Central memory CD4-positive, alpha-beta T cell (primary cell): Measurements from ENCODE around the gene UFSP2.

ENCODE experiments used
- DNase-seq: peaks from one replicate; pipeline ENCODE4 v3.0.0; 2022

The UFSP2 gene

GRCh38 chr4:185424905-185425646 lies 688 bp downstream of the UFSP2 start:
- no peak for DNase-seq

GRCh38 chr4:185421366-185422124 lies 4.2 kb downstream of the UFSP2 start:
- DNase-seq: no peak

- DNase-seq: no peak
Measured at GRCh38 chr4:185416955-185417354, 8.8 kb downstream of the UFSP2 start.

- DNase-seq: no peak
Measured at GRCh38 chr4:185412412-185412811, 13.4 kb downstream of the UFSP2 start.

- DNase-seq: no peak
Measured at GRCh38 chr4:185411849-185412248, 13.9 kb downstream of the UFSP2 start.

- no peak for DNase-seq
Measured at GRCh38 chr4:185408432-185408831, 17.3 kb downstream of the UFSP2 start.

GRCh38 chr4:185405296-185405999 lies 20.3 kb downstream of the UFSP2 start:
- no peak for DNase-seq

- no peak for DNase-seq
Measured at GRCh38 chr4:185404031-185404430, 21.7 kb downstream of the UFSP2 start.

GRCh38 chr4:185399466-185399865 lies 26.3 kb downstream of the UFSP2 start:
- DNase-seq: no peak

- DNase-seq: no peak
Measured at GRCh38 chr4:185398618-185399017, 27.1 kb downstream of the UFSP2 start.

- DNase-seq: no peak
Measured at GRCh38 chr4:185396724-185397385, 28.9 kb downstream of the UFSP2 start, which contains the start of gene ANKRD37. Gene ANKRD37, plus strand, starts transcription at chr4:185396841. Its CDS starts 83 bp downstream, at chr4:185396924.

- DNase-seq: peak; percentile 97
Measured at GRCh38 chr4:185395956-185396723, 29.6 kb downstream of the UFSP2 start.

GRCh38 chr4:185395238-185395955 lies 30.4 kb downstream of the UFSP2 start, which contains the start of gene LRP2BP:
Gene LRP2BP, minus strand, starts transcription at chr4:185395924. Its CDS starts 17,738 bp downstream, at chr4:185378186.
- peak; percentile 21 for DNase-seq

GRCh38 chr4:185394568-185395237 lies 31.1 kb downstream of the UFSP2 start:
- no peak for DNase-seq

GRCh38 chr4:185392156-185392555 lies 33.6 kb downstream of the UFSP2 start:
- DNase-seq: no peak

- DNase-seq: no peak
Measured at GRCh38 chr4:185390941-185391340, 34.8 kb downstream of the UFSP2 start.

- no peak for DNase-seq
Measured at GRCh38 chr4:185387957-185388356, 37.8 kb downstream of the UFSP2 start.

- DNase-seq: no peak
Measured at GRCh38 chr4:185384930-185385331, 40.8 kb downstream of the UFSP2 start.

- DNase-seq: no peak
Measured at GRCh38 chr4:185384061-185384460, 41.7 kb downstream of the UFSP2 start.

- no peak for DNase-seq
Measured at GRCh38 chr4:185383451-185383850, 42.3 kb downstream of the UFSP2 start.

- DNase-seq: no peak
Measured at GRCh38 chr4:185382754-185383153, 43.0 kb downstream of the UFSP2 start.
